GM18517 (cell line): ENCODE data around the gene SMURF1.

ENCODE experiments used
- ATAC-seq: cut with Tn5 transposase; IDR thresholded peaks from one replicate; pipeline ENCODE4 v1.9.1; 2021; ENCODE audit warnings: mild to moderate bottlenecking, moderate library complexity; ENCODE audit not compliant: unreplicated experiment

Gene SMURF1

GRCh38 chr7:99008921-99009530 is 134.9 kb downstream of the SMURF1 start:
- no peak for ATAC-seq

DNA sequence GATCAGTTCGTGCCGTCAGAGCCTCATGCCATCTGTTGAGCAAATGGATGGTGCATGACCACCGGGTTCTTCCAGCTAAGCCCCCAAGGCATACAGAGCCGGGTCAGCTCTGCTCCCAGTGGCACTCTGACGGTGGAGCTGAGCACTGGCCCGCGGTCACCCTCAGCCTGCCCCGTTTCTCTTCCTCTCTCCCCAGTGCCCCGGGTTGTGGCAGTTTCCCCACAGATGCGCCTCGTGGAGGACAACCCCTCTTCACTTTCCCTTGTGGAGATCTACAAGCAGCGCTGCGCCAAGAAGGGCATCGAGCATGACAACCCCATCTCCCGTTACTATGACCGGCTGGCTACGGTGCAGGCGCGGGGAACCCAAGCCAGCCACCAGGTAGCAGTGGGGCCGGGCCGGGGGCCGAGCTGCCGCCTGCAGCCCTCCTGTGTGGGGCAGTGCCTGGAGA is 135.7 kb downstream of the SMURF1 start:
- ATAC-seq, result no peak

DNA sequence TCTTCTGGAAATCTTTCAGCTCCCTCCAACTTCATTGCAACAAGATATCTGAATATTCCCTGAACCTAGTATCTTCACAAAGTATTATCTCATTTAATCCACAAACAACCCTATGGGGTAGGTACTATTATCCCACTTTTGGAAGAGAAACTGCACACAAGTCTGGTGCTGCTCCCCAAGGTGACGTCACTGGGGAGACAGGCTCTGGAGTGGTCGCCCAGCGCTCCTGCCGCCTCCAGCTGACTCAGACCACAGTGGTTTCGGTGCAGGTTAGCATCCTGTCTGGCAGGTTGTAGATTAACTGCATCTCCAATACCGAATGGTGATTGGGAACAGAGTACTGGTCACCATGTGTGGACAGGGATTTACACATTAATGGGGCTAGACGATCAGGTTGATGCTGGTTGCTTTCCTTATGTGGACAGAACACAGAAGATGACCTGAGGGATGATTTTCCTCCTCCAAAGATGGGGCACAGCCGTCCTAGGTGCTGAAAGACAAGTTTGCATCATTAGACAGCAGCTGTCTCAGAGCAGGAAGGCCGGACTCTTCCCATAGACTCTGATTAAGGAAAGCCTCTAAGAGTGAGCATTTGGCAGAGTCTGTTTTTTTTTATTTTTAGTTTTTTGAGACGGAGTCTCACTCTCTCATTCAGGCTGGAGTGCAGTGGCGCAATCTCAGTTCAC is 137.0 kb downstream of the SMURF1 start:
- no peak for ATAC-seq

DNA sequence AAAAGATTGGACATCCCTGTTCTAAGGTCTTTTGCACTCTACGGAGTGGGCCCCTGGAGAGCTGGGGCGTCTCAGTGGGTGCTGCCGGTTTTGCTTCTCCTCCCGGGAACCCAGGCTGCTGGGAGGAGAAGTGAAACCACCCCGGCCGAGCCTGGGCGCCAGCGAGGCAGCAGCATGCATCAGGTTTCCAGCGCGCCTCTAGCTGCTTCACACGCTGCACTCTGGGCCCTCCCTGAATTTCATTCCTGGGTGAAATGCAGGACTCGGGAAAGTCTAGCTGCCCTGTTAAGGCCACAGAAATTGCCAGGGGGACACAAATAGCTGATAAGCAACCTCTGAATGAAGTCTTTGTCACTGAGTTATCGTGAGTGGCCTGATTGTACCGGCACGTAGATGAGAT is 138.1 kb downstream of the SMURF1 start:
- ATAC-seq, result no peak

- no peak for ATAC-seq
Measured at GRCh38 chr7:99004781-99005500, 139.0 kb downstream of the SMURF1 start.

DNA sequence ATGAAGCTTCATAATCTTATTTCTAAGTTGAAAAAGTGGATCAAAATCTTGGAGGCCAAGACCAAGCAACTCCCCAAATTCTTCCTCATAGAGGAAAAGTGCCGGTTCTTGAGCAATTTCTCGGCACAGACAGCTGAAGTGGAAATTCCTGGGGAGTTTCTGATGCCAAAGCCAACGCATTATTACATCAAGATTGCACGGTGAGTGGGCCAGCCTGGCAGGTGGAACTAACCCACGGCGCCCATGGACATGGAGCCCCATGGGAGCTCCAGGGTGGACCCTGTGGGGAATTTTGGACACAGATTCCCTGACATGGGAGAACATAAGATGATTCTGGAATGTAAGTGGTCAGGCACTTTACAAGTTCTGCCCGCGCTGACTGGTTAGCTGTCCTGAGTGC is 139.7 kb downstream of the SMURF1 start:
- no peak for ATAC-seq

DNA sequence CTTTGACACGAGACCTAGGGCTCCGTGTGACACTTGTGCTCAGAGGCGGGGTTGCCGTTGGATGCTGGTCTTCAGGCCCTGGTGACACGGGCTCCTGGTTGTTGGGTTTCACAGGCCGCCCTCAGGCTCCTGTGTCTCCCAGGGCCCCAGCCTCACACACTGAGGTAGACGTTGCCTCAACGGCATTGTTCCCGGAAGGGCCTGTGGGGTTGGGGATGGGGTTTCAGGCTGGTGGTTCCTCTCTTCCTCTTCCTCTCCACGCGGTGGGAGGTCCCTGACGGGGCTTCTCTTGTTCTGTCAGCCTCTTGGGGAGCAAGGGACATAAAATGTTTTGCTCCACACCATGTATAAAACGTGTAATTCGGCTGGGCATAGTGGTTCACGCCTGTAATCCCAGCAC is 140.5 kb downstream of the SMURF1 start:
- ATAC-seq, result no peak

- no peak for ATAC-seq
Measured at GRCh38 chr7:99002827-99003212, 141.1 kb downstream of the SMURF1 start.

GRCh38 chr7:99002148-99002826 is 141.6 kb downstream of the SMURF1 start:
- no peak for ATAC-seq

GRCh38 chr7:99001482-99002147 is 142.3 kb downstream of the SMURF1 start:
- no peak for ATAC-seq

DNA sequence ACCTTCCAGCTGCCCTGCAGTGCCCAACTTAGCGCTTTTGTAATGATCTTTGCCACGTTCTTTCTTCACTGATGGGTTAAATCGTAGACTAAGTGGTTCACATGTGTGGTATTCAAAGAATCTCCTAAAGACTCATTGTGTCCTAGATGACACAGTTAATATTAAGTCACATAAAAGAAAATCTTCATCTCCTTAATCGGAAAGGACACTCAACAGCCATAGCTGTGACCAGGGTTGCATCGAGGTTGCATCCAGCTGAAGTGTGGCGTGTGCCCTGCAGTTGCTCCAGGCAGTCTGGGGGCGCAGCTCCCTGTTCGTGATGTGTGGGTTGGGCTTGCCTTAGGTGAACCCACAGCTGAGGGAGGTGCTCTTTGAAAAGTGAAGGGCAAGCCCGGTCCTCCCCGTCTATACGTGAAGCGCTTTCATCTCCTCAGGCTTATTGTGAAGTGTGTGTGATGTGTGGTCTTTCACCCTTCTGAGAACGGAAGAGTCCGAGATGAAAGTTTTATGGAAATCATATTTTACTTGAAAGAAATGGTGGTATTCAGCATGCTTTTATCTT is 142.9 kb downstream of the SMURF1 start:
- ATAC-seq, result no peak

DNA sequence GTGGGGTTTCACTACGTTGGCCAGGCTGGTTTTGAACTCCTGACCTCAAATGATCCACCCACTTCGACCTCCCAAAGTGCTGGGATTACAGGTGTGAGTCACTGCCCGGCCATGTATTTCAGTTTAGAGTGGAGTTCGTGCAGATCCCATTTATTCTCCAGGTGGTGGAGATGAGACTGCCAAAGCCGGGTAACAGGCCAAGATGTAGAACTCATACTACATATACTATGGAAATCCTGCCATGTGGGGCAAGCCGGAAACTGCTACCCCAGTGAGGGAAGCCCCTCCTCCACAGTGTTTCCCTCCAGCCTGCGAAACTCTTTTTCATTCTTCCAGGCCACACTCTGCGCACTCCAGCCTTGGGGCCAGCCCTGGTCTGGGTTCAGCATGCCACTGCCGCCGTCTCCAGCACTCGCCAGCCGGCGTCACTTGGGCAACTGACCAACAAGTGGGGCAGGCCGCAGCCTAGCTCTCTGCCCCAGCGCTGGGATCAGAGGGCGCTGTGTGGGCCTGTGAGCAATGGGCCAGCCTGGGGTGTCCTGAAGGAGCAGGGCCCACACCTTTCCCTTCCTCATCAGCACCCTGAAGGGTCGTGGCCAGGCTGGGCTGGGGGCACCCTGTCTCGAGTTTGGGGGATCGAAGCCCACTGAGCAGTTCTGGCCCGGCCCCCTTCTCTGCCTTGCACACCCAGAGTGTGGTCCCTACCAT is 143.6 kb downstream of the SMURF1 start:
- no peak for ATAC-seq

DNA sequence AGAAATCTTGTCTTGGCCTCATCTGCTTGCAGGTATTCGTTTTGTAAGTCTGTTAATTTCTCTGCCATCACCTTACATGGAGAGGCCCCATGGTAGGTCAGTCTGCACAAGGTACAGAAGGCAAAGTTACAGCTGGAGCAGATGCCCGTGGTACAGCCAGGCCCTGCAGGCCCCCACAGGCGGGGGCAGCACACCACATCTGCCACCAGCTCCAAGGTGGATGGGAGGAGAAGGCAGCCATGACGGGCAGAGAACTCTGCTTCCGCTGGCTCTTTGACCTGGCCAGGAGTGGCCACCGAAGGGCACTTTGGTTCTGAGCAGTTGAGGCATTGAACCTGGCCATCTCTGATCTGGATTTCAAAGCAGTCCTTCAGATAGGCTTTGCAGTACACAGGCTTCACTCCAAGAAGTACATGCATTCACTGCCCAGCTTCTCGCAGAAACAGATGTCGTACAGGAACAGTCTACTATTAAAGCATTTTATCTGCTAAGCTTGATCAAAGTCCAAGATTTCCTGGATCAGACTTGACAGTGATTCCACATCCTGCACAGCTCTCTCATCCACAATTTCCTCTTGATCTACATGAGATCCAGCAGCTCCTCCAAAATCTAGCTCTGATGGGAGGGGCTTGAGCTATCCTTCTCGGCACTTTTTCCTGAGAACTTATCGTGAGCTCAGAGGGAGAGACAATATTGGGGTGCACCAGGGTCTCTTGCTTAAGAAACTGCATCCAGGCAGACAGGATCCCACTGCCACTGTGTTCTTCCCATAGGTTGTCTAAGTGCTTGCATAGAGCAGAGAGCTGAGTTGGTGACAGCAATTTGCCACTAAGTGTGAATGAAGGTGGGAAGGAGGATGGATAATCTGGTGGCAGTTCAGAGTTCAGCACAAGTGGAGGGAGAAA is 144.8 kb downstream of the SMURF1 start:
- no peak for ATAC-seq

DNA sequence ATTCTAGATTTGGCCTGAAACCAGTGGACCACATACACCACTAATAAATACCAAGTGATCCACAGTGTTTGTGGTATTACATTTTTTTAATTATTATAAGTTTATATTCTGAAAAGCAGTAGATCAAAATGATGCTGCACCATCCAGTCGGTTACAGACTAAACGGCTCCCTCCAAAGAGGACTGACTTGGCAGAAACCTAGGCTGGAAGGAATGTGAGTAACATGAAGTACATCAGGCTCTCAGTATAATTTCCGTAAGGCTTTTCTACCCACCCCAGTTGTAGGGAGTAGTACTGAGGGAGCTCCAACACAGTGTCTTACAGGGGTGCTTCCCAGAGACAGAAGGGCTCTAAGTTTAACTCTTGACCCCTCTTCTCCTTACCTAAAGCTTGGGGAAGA is 146.1 kb downstream of the SMURF1 start:
- no peak for ATAC-seq

DNA sequence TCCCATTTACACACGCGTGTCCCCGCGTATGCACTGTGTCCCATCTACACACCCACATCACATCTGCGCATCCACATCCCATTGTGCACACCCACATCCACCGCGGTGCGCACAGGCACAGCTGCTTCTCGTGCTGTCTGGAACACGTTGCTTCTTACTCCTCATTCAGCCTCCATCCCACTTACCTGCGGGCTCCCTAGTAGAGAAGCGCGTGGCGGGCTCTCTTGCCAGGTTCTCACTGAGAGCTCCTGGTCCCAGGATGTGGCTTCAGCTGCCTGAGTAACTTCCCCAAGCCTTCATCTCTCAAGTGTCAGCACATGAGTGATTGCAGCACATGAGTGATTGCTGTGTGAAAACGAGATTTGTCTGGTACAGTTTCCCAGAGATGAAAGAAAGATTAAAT is 147.8 kb downstream of the SMURF1 start:
- ATAC-seq, result no peak

DNA sequence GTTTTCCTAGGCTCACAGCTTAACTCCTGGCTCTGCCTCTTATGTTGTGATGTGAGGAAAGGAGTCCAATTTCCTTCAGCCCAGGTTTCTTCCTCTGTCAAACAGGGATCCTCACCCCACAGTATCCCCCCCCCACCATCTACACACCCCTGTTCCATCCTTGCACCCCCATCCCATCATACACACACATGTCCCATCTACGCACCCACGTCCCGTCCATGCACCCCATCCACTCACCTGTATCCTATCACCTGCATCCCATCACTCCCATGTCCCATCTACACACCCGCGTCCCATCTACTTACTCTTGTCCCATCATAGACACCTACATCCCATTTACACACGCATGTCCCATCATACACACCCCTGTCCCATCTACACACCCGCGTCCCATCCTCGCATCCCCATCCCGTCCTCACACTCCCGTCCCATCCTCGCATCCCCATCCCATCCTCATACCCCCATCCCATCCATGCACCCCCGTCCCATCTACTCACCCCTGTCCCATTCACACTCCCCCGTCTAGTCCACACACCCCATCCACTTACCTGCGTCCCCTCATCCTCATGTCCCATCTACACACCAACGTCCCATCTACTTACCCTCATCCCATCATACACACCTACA is 148.3 kb downstream of the SMURF1 start:
- ATAC-seq, result no peak

DNA sequence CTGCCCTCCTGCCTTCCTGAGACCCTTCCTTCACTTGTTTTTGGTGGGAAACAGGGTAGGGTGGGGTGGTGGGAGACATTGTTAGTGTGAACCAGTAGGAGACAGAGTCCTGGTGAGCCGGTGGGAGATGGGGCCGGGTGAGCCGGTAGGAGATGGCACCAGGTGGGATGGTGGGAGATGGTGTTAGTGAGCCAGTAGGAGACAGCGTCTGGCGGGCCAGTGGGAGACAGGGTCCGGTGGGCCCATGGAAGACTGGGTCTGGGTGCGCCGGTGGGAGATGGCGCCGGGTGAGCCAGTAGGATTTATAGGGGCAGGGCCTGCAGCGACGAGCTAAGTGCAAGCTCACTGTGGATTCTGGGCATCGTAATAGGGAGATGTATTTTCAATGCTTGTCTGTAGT is 148.8 kb downstream of the SMURF1 start:
- no peak for ATAC-seq

- no peak for ATAC-seq
Measured at GRCh38 chr7:98994046-98994944, 149.6 kb downstream of the SMURF1 start.
